Thyroid gland (tissue), 4 donors: ENCODE measurements around the gene NAALADL2. TPM values are rescaled to one million over a fixed set of nuclear protein-coding genes. Genes with fewer than 3 reads are reported as not detected.

Source experiments
- DNase-seq, 2 donors: peaks; one replicate each; pipeline ENCODE4 v3.0.0-alpha.2; 2019
- H3K27ac ChIP-seq, 3 donors: fragments of 200-600 bp; sonication (generic); 1 replicate in 2 of 3; 2 replicates in 1 of 3; pipeline ENCODE4 v1.5.1; 2016 to 2019; ENCODE audit warnings: mild to moderate bottlenecking in 1 of 3, moderate library complexity in 1 of 3
- H3K27me3 ChIP-seq: fragments of 200-600 bp; sonication (generic); one replicate; pipeline ENCODE4 v1.5.1; 2019
- H3K36me3 ChIP-seq, 2 donors: fragments of 200-600 bp; sonication (generic); one replicate each; pipeline ENCODE4 v1.5.1; 2016 to 2019
- H3K4me1 ChIP-seq, 2 donors: fragments of 200-600 bp; sonication (generic); one replicate each; pipeline ENCODE4 v1.5.1; 2017 to 2019
- H3K4me3 ChIP-seq, 3 donors: fragments of 200-600 bp; sonication (generic); replicated peaks in 1 of 3; 1 replicate in 2 of 3; 2 replicates in 1 of 3; pipeline ENCODE4 v1.5.1; 2016; ENCODE audit warnings: mild to moderate bottlenecking in 1 of 3
- H3K9me3 ChIP-seq: fragments of 200-600 bp; sonication (generic); one replicate; pipeline ENCODE4 v1.5.1; 2017
- POLR2A ChIP-seq, 2 donors: fragments of 450-650 bp; IDR thresholded peaks; one replicate each; pipeline ENCODE4 v1.6.1; 2017; ENCODE audit warnings: antibody characterized with exemption in 2 of 2, mild to moderate bottlenecking in 2 of 2, moderate library complexity in 1 of 2
- WGBS, 2 donors: methylation state at CpG; one replicate each; pipeline ENCODE4 v1.1.5; 2017; 5-methylcytosine and 5-hydroxymethylcytosine counted together
- intact Hi-C: fragments of 100-400 bp; cut with DNase I; formaldehyde crosslinking; loops from one replicate; pipeline ENCODE4 v1.15.1; 2023
- total RNA-seq, 4 donors: library from RNA; depleted of rRNA; stranded (reverse); fragments of >200 nt; gene quantifications; one replicate each; pipeline ENCODE4 v1.2.3, GENCODE V29; 2016
- TF ChIP-seq, protein P1 (sequence below), 6 experiments: fragments of 200-600 bp in 3 of 6; fragments of 450-650 bp in 3 of 6; sonication (generic) in 3 of 6; IDR thresholded peaks; one replicate each; pipeline ENCODE4 v1.5.1; 2016 to 2019; ENCODE audit warnings: antibody characterized with exemption in 6 of 6, mild to moderate bottlenecking in 2 of 6, inconsistent platforms in 1 of 6, moderate library complexity in 1 of 6

The NAALADL2 gene
- total RNA-seq, 4 donors from 2014 or later: 7.6 to 14.7 (median 9.0) TPM

DNA sequence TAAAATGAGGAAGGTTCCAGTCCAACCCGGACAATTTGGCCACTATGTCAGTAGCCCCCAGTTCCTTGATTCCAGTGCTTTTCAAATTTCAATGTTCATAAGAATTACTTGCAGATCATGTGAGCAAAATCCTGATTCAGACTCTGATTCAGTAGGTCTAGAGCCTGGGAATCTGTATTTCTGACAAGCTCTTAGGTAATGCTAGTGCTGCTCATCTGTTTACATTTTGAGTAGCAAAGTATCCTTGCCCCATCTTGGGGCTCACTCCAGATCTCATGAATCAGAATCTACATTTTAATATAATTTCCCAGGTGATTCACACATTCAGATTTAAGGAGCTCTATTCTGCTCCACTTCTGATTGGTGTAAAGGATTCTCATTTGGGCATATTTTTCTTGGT lies 142.0 kb downstream of the NAALADL2 start:
- H3K27me3 ChIP-seq: no peaks in the 10 kb centered on the region
- no peaks in the 10 kb centered on the region for H3K4me1 ChIP-seq
- DNase-seq: no peak
- no peak overlapping the region for H3K27ac ChIP-seq
- H3K36me3 ChIP-seq: no peaks in the 10 kb centered on the region
- WGBS, 2 donors: 91 to 100% methylated on average over 1 of the region's 1 CpG
- TF ChIP-seq POLR2A (IDR thresholded peaks at IDR 0.05): no peak
- TF ChIP-seq, protein P1, sequence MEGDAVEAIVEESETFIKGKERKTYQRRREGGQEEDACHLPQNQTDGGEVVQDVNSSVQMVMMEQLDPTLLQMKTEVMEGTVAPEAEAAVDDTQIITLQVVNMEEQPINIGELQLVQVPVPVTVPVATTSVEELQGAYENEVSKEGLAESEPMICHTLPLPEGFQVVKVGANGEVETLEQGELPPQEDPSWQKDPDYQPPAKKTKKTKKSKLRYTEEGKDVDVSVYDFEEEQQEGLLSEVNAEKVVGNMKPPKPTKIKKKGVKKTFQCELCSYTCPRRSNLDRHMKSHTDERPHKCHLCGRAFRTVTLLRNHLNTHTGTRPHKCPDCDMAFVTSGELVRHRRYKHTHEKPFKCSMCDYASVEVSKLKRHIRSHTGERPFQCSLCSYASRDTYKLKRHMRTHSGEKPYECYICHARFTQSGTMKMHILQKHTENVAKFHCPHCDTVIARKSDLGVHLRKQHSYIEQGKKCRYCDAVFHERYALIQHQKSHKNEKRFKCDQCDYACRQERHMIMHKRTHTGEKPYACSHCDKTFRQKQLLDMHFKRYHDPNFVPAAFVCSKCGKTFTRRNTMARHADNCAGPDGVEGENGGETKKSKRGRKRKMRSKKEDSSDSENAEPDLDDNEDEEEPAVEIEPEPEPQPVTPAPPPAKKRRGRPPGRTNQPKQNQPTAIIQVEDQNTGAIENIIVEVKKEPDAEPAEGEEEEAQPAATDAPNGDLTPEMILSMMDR (IDR thresholded peaks at IDR 0.05): no peak
- intact Hi-C loops: no loop called here
- H3K9me3 ChIP-seq: no peaks in the 10 kb centered on the region
- no peak overlapping the region for H3K4me3 ChIP-seq

DNA sequence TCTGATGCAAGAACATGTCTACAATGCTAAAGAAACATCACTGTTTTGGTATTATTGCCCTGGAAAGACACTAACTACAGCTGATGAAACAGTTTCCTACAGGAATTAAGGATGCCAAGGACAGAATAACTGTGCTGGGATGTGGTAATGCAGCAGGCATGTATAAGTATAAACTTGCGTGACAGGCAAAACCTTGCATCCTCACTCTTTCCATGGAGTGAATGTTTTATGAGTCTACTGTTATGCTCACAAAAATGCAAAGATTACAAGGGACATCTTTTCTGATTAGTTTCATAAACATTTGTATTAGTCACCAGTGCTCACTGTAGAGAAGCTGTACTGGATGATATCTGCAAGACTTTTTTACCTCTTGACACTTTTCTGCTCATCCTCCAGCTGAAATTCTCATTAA lies 143.6 kb downstream of the NAALADL2 start:
- no peaks in the 10 kb centered on the region for H3K9me3 ChIP-seq
- no peak overlapping the region for H3K27ac ChIP-seq
- H3K4me3 ChIP-seq: no peak overlapping the region
- no peak for TF ChIP-seq POLR2A (IDR thresholded peaks at IDR 0.05)
- TF ChIP-seq, protein P1 (IDR thresholded peaks at IDR 0.05): no peak
- DNase-seq: no peak
- H3K27me3 ChIP-seq: no peaks in the 10 kb centered on the region
- H3K36me3 ChIP-seq: no peaks in the 10 kb centered on the region
- intact Hi-C loops: no loop called here
- 95 to 100% methylated on average over 1 of the region's 1 CpG for WGBS, 2 donors
- no peaks in the 10 kb centered on the region for H3K4me1 ChIP-seq

DNA sequence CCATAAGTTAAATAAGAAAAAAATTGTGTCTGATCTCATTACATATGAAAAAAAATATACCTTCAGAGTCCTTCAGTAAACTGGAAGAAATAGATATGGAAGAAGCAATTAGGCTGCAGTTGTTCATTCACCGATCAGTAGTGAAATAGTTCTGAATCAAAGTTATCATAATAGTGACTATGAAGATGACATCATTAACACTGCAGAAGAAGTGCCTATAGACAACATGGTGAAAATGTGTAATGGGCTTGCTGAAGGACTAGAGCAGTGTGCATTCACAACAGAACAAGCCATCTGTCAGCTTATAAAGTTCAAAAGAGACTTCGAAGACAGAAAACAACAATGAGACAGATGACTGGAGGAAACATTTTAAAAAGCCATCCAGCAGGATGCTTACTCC lies 144.5 kb downstream of the NAALADL2 start:
- TF ChIP-seq, protein P1 (IDR thresholded peaks at IDR 0.05): no peak
- no peak for TF ChIP-seq POLR2A (IDR thresholded peaks at IDR 0.05)
- H3K27ac ChIP-seq: no peak overlapping the region
- H3K27me3 ChIP-seq: no peaks in the 10 kb centered on the region
- H3K4me3 ChIP-seq: no peak overlapping the region
- WGBS, 2 donors: 91 to 94% methylated on average over 2 of the region's 2 CpGs
- no peaks in the 10 kb centered on the region for H3K9me3 ChIP-seq
- no peak for DNase-seq
- H3K4me1 ChIP-seq: no peaks in the 10 kb centered on the region
- intact Hi-C loops: no loop called here
- H3K36me3 ChIP-seq: no peaks in the 10 kb centered on the region

DNA sequence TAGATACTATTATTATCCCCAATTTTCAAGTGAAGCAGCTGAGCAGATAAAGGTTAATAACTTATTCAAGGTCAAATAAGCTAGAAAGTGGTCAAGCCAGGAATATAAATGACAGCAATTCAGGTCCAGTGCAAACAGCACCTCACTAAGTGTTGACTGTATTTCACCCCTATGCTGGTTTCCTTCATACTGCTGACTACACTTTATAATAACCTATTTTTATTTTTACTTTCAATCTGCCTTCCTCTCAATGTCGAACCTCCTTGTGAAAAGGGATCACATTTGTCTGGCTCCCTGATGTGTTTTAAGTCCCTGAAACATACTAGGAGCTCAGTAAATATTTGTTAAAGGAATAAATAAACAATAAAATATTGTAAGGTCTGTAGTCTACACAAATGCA lies 146.1 kb downstream of the NAALADL2 start:
- Histone ChIP-seq H3K27ac (no peak overlapping the region), H3K4me3 (no peak overlapping the region), H3K9me3 (no peaks in the 10 kb centered on the region), H3K36me3 (no peaks in the 10 kb centered on the region), H3K4me1 (no peaks in the 10 kb centered on the region), H3K27me3 (no peaks in the 10 kb centered on the region)
- intact Hi-C loops: no loop called here
- TF ChIP-seq, protein P1 (IDR thresholded peaks at IDR 0.05): no peak
- no peak for TF ChIP-seq POLR2A (IDR thresholded peaks at IDR 0.05)
- WGBS, 2 donors: 68 to 74% methylated on average over 1 of the region's 1 CpG
- DNase-seq: no peak

DNA sequence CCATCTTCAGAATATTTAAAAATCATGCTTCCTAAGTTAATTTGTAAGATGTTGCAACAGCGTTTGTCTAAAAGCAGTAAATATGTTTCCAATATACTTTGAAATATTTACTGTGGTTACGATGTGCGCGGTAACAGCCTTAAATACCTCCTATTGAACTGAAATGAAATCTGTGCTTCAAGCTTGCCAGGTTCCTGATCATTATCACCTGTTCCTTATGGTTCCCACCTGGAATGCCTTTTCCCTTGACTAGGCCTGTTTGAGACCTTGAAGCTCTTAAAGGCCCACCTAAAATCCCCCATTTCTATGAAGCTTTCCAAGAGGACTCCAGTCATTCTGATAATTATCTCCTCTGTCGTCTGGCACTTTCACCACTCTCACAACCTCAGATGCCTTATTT lies 146.7 kb downstream of the NAALADL2 start:
- H3K4me1 ChIP-seq: no peaks in the 10 kb centered on the region
- TF ChIP-seq POLR2A (IDR thresholded peaks at IDR 0.05): no peak
- TF ChIP-seq, protein P1 (IDR thresholded peaks at IDR 0.05): no peak
- WGBS, 2 donors: 85 to 88% methylated on average over 5 of the region's 5 CpGs
- intact Hi-C loops: no loop called here
- DNase-seq: no peak
- no peak overlapping the region for H3K27ac ChIP-seq
- H3K9me3 ChIP-seq: no peaks in the 10 kb centered on the region
- no peaks in the 10 kb centered on the region for H3K27me3 ChIP-seq
- H3K4me3 ChIP-seq: no peak overlapping the region
- H3K36me3 ChIP-seq: no peaks in the 10 kb centered on the region
